C4-2B (cell line): ENCODE results near the gene COX7A2.

Source experiments
- H3K27ac ChIP-seq: fragments of 450-650 bp; 2 replicates; pipeline ENCODE4 v1.5.1; 2017
- CTCF ChIP-seq: fragments of 450-650 bp; conservative IDR thresholded peaks from 2 replicates; pipeline ENCODE4 v1.5.1; 2017; ENCODE audit warnings: mild to moderate bottlenecking
- ZFX ChIP-seq: fragments of 450-650 bp; IDR thresholded peaks from 2 replicates; pipeline ENCODE4 v1.6.1; 2017

The COX7A2 gene

DNA sequence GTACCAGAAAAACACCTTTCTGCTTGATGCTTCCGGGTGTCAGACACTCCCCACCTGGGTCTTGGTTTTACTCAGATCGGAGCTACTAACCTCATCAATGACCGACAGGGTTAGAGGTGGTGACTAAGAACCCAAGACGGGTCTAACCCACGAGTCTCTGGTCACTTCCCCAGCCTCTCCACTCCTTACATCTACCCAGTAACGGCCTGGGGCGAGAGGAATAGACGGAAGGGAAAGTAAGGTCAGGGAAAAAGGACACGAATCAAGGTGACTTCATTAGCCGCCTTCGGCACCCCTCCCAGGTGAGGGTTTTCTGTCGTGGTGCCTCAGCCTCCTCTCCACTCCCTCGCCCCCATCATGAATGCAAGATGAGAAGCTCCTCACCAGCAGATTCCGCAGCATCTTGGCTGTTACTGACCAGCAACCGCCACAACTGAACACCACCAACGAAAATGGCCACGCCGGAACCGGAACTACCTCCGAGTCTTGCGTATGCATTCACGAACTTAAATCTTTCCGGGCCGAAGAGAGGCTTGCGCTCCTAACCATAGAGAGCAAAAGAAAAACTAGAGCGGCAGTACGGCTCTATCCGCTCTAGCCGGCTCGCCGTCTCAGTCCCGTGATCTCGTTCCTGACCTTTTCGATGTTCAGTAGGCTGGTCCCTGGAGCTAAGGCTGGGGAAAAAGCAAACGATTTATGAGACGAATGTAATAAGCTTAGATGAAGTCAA, at the start of gene COX7A2:
TSS of gene COX7A2 (minus strand) at position 469 of the 730 bp plus-strand sequence. CDS start at position 402, 67 bp downstream.
- peak within 1 kb of the TSS; percentile 92 for H3K27ac ChIP-seq
- no peak for TF ChIP-seq ZFX
- TF ChIP-seq CTCF: no peak

- no peak overlapping the region for H3K27ac ChIP-seq
- TF ChIP-seq CTCF: no peak
- TF ChIP-seq ZFX: no peak
These were observed 49.0 kb upstream of the COX7A2 start for GRCh38 chr6:75292555-75292954.

DNA sequence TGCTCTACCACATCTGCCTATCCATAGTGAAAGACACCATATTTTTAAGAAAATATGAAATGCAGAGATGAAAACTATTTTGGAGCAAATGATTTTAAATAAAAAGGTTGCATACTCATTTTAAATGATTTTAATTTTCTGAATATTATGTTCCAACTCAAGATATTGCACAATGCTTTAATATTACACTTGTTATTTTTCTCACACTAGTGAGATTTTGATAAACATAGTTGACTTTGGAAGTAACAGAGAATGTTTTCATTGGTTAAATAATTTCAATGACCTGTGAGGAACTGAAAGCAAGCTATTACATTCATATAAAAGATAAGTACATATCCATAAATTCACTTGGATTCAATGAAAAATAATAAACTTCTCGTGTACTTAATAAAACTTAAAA, 48.1 kb upstream of the COX7A2 start:
- no peak for TF ChIP-seq CTCF
- no peak for TF ChIP-seq ZFX
- H3K27ac ChIP-seq: no peak overlapping the region

GRCh38 chr6:75291331-75291730, 47.7 kb upstream of the COX7A2 start:
- H3K27ac ChIP-seq: no peak overlapping the region
- no peak for TF ChIP-seq ZFX
- TF ChIP-seq CTCF: no peak

- H3K27ac ChIP-seq: no peak overlapping the region
These were observed 46.7 kb upstream of the COX7A2 start for GRCh38 chr6:75290136-75290945.

DNA sequence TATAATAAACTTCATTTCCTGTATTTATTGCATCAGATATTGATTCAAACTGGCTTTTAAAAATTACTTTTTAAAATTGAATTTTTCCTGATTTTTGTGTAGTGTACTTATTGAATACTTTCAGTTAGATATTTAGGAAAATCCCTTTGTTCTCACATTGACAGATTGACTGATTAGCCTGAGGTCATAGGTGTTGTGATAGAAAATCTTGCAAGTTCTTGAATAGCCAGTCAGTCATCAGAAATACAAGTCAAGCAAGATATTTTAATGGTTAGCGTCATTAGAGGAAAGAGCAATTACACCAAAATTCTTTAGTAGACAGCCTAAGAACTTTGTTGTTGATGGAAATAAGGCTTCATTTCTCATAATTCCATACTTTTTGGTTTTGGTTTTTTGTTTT, 44.4 kb upstream of the COX7A2 start:
- H3K27ac ChIP-seq: no peak overlapping the region
- TF ChIP-seq CTCF: no peak
- no peak for TF ChIP-seq ZFX

More at GRCh38 chr6:75290136-75290945, 46.7 kb upstream of the COX7A2 start:
- TF ChIP-seq CTCF: no peak
- TF ChIP-seq ZFX: no peak

GRCh38 chr6:75287424-75287823, 43.8 kb upstream of the COX7A2 start:
- TF ChIP-seq CTCF (no peak), ZFX (no peak)
- H3K27ac ChIP-seq: no peak overlapping the region
